ENCODE measurements around the gene SLIT3.

DNA sequence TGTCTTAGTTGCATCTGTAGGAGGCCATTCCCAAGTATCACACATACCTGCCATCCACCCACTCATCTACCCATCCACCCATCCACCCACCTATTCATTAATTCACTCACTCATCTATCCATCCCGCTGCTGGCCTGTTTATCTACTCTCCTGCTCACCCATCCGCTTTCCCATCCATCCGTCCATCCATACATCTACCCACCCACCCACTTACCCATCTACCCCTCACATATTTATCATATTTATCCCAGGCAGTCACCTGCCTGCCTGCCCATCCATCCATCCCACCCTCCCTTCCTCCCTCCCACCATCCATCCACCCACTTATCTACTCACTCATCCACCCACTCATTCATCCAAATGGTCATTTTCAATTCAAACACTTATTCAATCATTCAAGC is 577.9 kb downstream of the SLIT3 start:
- TF ChIP-seq NFRKB (IDR thresholded peaks at IDR 0.05) (no peak), TARDBP (IDR thresholded peaks at IDR 0.05) (no peak), FOXM1 (IDR thresholded peaks at IDR 0.05; ENCODE audit: borderline replicate concordance) (no peak), SUZ12 (IDR thresholded peaks at IDR 0.05) (no peak), SP1 (IDR thresholded peaks at IDR 0.05) (no peak), ARNT (IDR thresholded peaks at IDR 0.05) (no peak), BHLHE40 (IDR thresholded peaks at IDR 0.05; ENCODE audit: borderline replicate concordance) (no peak), FOXK2 (IDR thresholded peaks at IDR 0.05) (no peak), ZNF384 (IDR thresholded peaks at IDR 0.05) (no peak)
